ENCODE data around the gene KRTAP22-1. TPM values are rescaled to one million over a fixed set of nuclear protein-coding genes. Genes with fewer than 3 reads are reported as not detected.

KRTAP22-1 gene
- total and polyA plus RNA-seq, 2 of the 8 experiments (the other 6 are each of a cell fraction or from before 2014, with no cell fraction given) = not detected

- Histone ChIP-seq H4K20me1 (replicated peaks in 1 of 2; ENCODE audit: control insufficient read depth in 1 of 2, insufficient read depth in 2 of 2, low read length in 2 of 2) (no peaks in the 10 kb centered on the region), H2AK5ac (ENCODE audit: low read depth, low read length) (no peak within 1 kb of the TSS), H3K9me3 (ENCODE audit: insufficient read depth in 2 of 2, low read depth in 1 of 2, low read length in 1 of 2) (no peaks in the 10 kb centered on the region; a peak in 1 of 4 replicates), H4K5ac (ENCODE audit: insufficient read length, low read depth, low read length) (no peak within 1 kb of the TSS), H2BK5ac (ENCODE audit: low read depth, low read length) (no peak within 1 kb of the TSS), H2BK12ac (ENCODE audit: low read depth, low read length) (no peak within 1 kb of the TSS), H3K56ac (replicated peaks; ENCODE audit: insufficient read length, low read depth, low read length) (no peak within 1 kb of the TSS), H3K23ac (ENCODE audit: insufficient read length) (no peak within 1 kb of the TSS), H4K91ac (replicated peaks; ENCODE audit: insufficient read length, low read length) (no peak within 1 kb of the TSS), H3K4me1 (replicated peaks in 1 of 4; ENCODE audit: control insufficient read depth in 3 of 4, insufficient read depth in 4 of 4, low read length in 3 of 4) (no peaks in the 10 kb centered on the region), H2BK20ac (ENCODE audit: low read length) (no peak within 1 kb of the TSS), H3K9ac (replicated peaks in 1 of 4; ENCODE audit: extremely low read depth in 1 of 4, low read depth in 3 of 4, low read length in 3 of 4) (no peak within 1 kb of the TSS), H3K4me2 (ENCODE audit: insufficient read depth in 1 of 2, low read depth in 2 of 2, low read length in 2 of 2) (no peak within 1 kb of the TSS), H3K27me3 (replicated peaks in 1 of 4; ENCODE audit: control insufficient read depth in 3 of 4, extremely low read depth in 1 of 4, insufficient read depth in 3 of 4, low read length in 3 of 4) (no peaks in the 10 kb centered on the region), H2BK15ac (ENCODE audit: low read length) (no peak within 1 kb of the TSS), H3K36me3 (ENCODE audit: control insufficient read depth in 2 of 4, insufficient read depth in 4 of 4, low read length in 3 of 4) (no peaks in the 10 kb centered on the region), H3K27ac (ENCODE audit: low read depth, low read length) (no peak within 1 kb of the TSS), H3K79me1 (ENCODE audit: low read depth, low read length) (no peaks in the 10 kb centered on the region), H4K8ac (ENCODE audit: extremely low read depth, insufficient read depth, low read length) (no peak within 1 kb of the TSS), H3K14ac (ENCODE audit: insufficient read length) (no peak within 1 kb of the TSS), H3K18ac (ENCODE audit: extremely low read depth, low read length) (no peak within 1 kb of the TSS), H2BK120ac (replicated peaks; ENCODE audit: low read depth, low read length) (no peak within 1 kb of the TSS), H3K4me3 (ENCODE audit: extremely low read depth in 1 of 4, insufficient read depth in 2 of 4, low read depth in 3 of 4, low read length in 4 of 4) (no peak within 1 kb of the TSS), H3K79me2 (ENCODE audit: control insufficient read depth in 1 of 2, insufficient read depth in 2 of 2, low read length in 2 of 2) (no peaks in the 10 kb centered on the region), H2AFZ (ENCODE audit: low read length) (no peak within 1 kb of the TSS), H3K23me2 (ENCODE audit: low read depth, low read length) (no peaks in the 10 kb centered on the region), H3K4ac (replicated peaks; ENCODE audit: insufficient read length, low read depth, low read length) (no peak within 1 kb of the TSS)
- DNase-seq (ENCODE audit: low read depth in 1 of 2, low spot score in 2 of 2) (no peak), FAIRE-seq (no peak)
- ChIA-PET POLR2A (ENCODE audit: partially characterized antibody) (no interaction called here), CTCF (ENCODE audit: partially characterized antibody) (no interaction called here)
- 93% methylated on average over 1 of the region's 1 CpG; no CpG with 5 or more reads in 1 of the 2 experiments for WGBS, 2 experiments (ENCODE audit: extremely low coverage in 1 of 2, insufficient coverage in 1 of 2, insufficient read length in 1 of 2, insufficient replicate concordance in 2 of 2, low coverage in 1 of 2, low lambda C conversion rate in 2 of 2, missing lambda C conversion rate in 1 of 2)
- no peak for TF ChIP-seq SP4 (IDR thresholded peaks at IDR 0.05; ENCODE audit: low read length)
- TF ChIP-seq CREB1 (IDR thresholded peaks at IDR 0.05) = no peak
- TF ChIP-seq CTCF (IDR thresholded peaks at IDR 0.05; ENCODE audit: control extremely low read depth in 1 of 3, insufficient read depth in 1 of 3, low read depth in 1 of 3, low read length in 3 of 3) = no peak
- no peak for TF ChIP-seq SIX5 (IDR thresholded peaks at IDR 0.05; ENCODE audit: low read depth, low read length)
- TF ChIP-seq NRF1 (IDR thresholded peaks at IDR 0.05; ENCODE audit: low read depth, low read length) = no peak
- TF ChIP-seq ATF3 (IDR thresholded peaks at IDR 0.05; ENCODE audit: insufficient read depth, low read depth, low read length) = no peak
- no peak for TF ChIP-seq RXRA (IDR thresholded peaks at IDR 0.05; ENCODE audit: insufficient read depth, low read depth, low read length)
Observed at GRCh38 chr21:30634906-30635305, 34.0 kb downstream of the KRTAP22-1 start, which contains the start of gene KRTAP20-2. Gene KRTAP20-2, plus strand, starts transcription at chr21:30635206. Its CDS starts 58 bp downstream, at chr21:30635264.

Measured in H1 (cell line).